ENCODE results near the gene JOSD1. TPM values are rescaled to one million over a fixed set of nuclear protein-coding genes. Genes with fewer than 3 reads are reported as not detected.

JOSD1 gene
- total RNA-seq, 2 experiments from 2014 or later: 68.0 to 77.7 TPM

DNA sequence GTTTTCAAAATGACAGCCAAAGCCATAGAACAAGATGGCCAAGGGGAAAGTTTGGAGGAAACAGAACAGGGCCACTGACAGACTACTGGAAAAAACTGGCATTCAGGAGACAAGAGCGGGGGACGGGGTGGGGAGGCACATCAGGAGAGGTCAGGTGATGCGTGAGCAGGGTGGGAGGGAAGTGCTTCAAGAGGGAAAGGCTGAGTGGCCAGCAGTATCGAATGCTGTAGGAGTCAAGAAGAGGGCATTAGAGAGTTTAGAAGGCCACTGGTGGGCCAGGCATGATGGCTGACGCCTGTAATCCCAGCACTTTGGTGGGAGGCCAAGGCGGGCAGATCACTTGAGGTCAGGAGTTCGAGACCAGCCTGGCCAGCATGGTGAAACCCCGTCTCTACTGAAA lies 13.2 kb upstream of the JOSD1 start:
- CTCF ChIA-PET: interaction anchor here (0.6 to 1.3 kb wide), 2 partner anchors 22 to 626 kb away, joined by 3 read pairs; no protein-coding TSS in a partner anchor

DNA sequence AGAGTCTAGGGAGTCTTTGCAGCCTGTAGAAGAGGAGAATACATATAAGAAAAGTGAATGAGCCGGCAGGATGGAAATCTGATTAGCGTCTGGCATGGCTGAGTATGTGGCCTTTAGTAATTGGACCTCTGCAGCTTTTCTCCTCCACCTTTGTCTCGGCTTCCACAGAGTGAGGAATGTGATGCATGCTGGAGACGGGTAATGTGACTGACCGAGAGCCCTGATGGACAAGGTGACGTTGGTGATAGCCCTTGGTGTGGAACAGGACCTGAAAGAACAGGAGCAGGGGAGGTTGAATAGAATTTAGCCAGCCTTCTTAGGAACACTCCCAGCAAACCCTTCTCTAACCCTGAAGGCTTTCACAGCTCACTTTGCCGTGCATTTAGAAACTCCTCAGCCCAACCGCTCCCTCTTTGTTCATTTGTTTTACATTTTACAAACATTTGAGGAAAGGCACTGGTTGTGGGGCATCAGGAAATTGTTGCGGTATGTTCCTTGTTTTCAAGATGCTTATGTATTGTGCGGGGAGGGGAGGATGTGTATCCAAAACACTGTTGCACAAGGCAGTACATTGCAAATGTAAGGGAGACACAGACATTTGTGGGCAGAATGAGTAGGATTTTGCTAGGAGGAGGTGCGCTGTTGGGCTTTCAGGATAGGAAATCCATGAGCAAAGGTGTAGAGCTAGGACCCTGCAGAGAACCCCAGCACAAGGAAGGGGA lies 11.9 kb upstream of the JOSD1 start:
- no peak overlapping the region for H3K4me3 Mint-ChIP-seq
- H3K4me1 Mint-ChIP-seq: peaks cover 67% of the 10 kb centered on the region
- intact Hi-C loops (cut with DNase I, micrococcal nuclease): no loop called here
- no peaks in the 10 kb centered on the region for H3K27me3 Mint-ChIP-seq
- ChIA-PET CTCF (interaction anchor here (0.6 to 1.4 kb wide), 2 partner anchors 16 to 301 kb away, joined by 3 read pairs; no protein-coding TSS in a partner anchor), POLR2A (interaction anchor here (1.4 kb wide), 1 partner anchor 12 kb away, joined by 4 read pairs; no protein-coding TSS in a partner anchor)
- DNase-seq (no peak), ATAC-seq (no peak)
- H3K9me3 Mint-ChIP-seq (ENCODE audit: low read depth): no peaks in the 10 kb centered on the region
- H3K27ac Mint-ChIP-seq: peak overlapping the region; percentile 44
- peaks cover 56% of the 10 kb centered on the region for H3K36me3 Mint-ChIP-seq (ENCODE audit: low read depth)

More for the DNA sequence above, 13.2 kb upstream of the JOSD1 start:
- H3K4me3 Mint-ChIP-seq: no peak overlapping the region
- no peak overlapping the region for H3K27ac Mint-ChIP-seq
- no peaks in the 10 kb centered on the region for H3K27me3 Mint-ChIP-seq
- DNase-seq (no peak), ATAC-seq (no peak)
- H3K9me3 Mint-ChIP-seq (ENCODE audit: low read depth): no peaks in the 10 kb centered on the region
- peaks cover 48% of the 10 kb centered on the region for H3K36me3 Mint-ChIP-seq (ENCODE audit: low read depth)
- intact Hi-C loops (cut with DNase I, micrococcal nuclease): loop anchor here in 1 of 2 experiments (2.0 kb wide), 1 partner anchor 27 kb away; no protein-coding TSS in a partner anchor
- peaks cover 61% of the 10 kb centered on the region for H3K4me1 Mint-ChIP-seq
- POLR2A ChIA-PET: no interaction called here

DNA sequence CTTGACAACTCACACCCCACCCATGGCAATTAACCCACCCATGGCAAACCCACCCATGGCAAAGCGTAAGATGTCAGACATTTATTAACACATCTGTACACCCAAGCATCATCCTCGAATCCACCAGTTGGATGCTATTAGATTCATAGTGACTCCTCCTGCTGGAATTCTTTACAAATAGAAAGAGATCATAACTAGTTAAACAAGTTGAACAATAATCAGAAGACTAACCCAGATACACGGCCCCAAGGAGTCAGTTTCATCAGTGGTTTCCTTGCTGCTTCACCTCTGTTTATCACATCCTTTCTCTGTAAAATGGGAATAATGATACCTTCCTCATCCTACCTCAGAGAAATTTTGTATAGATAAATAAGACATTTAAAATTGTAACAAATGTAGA lies 10.1 kb upstream of the JOSD1 start:
- DNase-seq (no peak), ATAC-seq (no peak)
- Mint-ChIP-seq H3K4me3 (no peak overlapping the region), H3K4me1 (peaks cover 75% of the 10 kb centered on the region), H3K27me3 (no peaks in the 10 kb centered on the region), H3K36me3 (ENCODE audit: low read depth) (peaks cover 60% of the 10 kb centered on the region), H3K27ac (peak overlapping the region; percentile 52), H3K9me3 (ENCODE audit: low read depth) (no peaks in the 10 kb centered on the region)
- ChIA-PET POLR2A (no interaction called here), CTCF (no interaction called here)
- intact Hi-C loops (cut with DNase I, micrococcal nuclease): no loop called here

DNA sequence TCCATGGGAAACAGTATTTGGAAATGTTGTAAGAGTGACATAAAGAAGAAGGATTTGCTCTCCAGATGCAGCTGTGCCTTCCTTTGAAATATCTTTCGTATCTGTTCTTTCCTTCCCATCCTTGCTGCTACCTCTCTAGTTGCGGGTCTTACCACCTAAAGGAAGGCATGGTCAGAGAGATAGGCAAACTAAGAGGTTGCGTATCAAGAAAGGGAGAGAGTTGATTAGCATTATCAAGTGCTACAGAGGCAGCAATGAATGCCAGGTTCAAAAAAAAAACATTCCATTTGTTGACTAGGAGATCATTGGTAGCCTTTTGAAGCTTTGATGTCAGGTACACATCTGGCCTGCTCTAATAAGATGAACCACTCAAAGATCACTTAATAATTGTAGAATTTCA lies 9.6 kb upstream of the JOSD1 start:
- DNase-seq (no peak), ATAC-seq (no peak)
- intact Hi-C loops (cut with DNase I, micrococcal nuclease): no loop called here
- CTCF ChIA-PET: interaction anchor here (1.4 kb wide), 1 partner anchor 23 kb away, joined by 4 read pairs; no protein-coding TSS in a partner anchor
- Mint-ChIP-seq H3K27me3 (no peaks in the 10 kb centered on the region), H3K36me3 (ENCODE audit: low read depth) (peaks cover 60% of the 10 kb centered on the region), H3K27ac (peak overlapping the region; percentile 35), H3K9me3 (ENCODE audit: low read depth) (no peaks in the 10 kb centered on the region), H3K4me3 (no peak overlapping the region), H3K4me1 (peaks cover 73% of the 10 kb centered on the region)
- POLR2A ChIA-PET: no interaction called here

DNA sequence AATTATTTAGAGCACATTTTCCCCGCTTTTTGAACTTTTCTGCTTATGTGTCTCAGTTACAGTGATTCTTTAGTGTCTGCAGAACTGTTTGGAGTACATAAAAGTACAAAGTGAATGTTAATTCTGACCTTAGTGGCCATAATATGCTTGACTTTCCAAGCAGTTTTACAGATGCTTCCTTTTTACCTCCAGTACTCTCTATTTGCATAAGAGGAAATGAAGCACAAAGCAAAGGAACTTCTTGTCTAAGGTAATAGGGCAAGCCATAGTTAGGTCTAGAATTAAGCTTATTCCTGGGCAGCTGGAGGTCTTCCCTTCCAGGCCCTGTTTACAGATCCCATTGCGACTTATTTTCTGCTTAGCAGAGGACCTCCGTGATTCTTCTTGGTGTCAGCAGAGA lies 8.6 kb upstream of the JOSD1 start:
- intact Hi-C loops (cut with DNase I, micrococcal nuclease): loop anchor here in 1 of 2 experiments (5.0 to 10.0 kb wide), 3 partner anchors 278 to 1638 kb away; partner anchors contain the start of genes ADSL and ATF4
- Mint-ChIP-seq H3K27ac (no peak overlapping the region), H3K27me3 (no peaks in the 10 kb centered on the region), H3K9me3 (ENCODE audit: low read depth) (no peaks in the 10 kb centered on the region), H3K36me3 (ENCODE audit: low read depth) (peaks cover 56% of the 10 kb centered on the region), H3K4me3 (no peak overlapping the region), H3K4me1 (peaks cover 72% of the 10 kb centered on the region)
- no peak for DNase-seq
- ChIA-PET POLR2A (no interaction called here), CTCF (interaction anchor here (0.6 to 1.4 kb wide), 4 partner anchors 9 to 394 kb away, joined by 3 to 5 read pairs (median 4); no protein-coding TSS in a partner anchor)
- ATAC-seq: no peak

DNA sequence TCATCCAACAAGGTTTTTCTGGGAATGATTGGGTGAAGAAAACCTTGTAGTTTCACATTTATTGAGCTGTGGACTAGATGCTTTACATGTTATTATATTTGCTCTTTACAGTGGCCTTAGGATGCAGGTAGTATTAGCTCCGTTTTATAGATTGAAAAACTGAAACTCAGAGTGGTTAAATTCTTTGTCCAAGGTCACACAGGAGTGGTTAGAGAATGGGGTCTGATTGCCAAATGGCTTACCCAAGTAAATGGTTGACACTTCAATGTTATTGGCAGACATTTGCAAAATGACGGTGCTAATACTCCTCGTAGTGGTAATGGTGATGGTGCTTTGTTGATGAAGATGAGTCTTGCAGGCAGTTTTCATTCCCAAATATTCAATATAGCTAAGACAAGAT lies 7.2 kb upstream of the JOSD1 start:
- Mint-ChIP-seq H3K4me3 (peak overlapping the region; percentile 93), H3K27me3 (no peaks in the 10 kb centered on the region), H3K36me3 (ENCODE audit: low read depth) (peaks cover 51% of the 10 kb centered on the region), H3K9me3 (ENCODE audit: low read depth) (no peaks in the 10 kb centered on the region), H3K27ac (peak overlapping the region; percentile 94), H3K4me1 (peaks cover 66% of the 10 kb centered on the region)
- POLR2A ChIA-PET: interaction anchor here (0.5 kb wide), 1 partner anchor 571 kb away, joined by 3 read pairs; no protein-coding TSS in a partner anchor
- CTCF ChIA-PET: interaction anchor here (1.0 to 3.1 kb wide), 5 partner anchors 14 to 812 kb away, joined by 3 to 9 read pairs (median 4); no protein-coding TSS in a partner anchor
- no peak for DNase-seq
- ATAC-seq: no peak
- intact Hi-C loops (cut with DNase I, micrococcal nuclease): loop anchor here in 1 of 2 experiments (5.0 to 10.0 kb wide), 3 partner anchors 279 to 1639 kb away; partner anchors contain the start of genes ADSL and ATF4

DNA sequence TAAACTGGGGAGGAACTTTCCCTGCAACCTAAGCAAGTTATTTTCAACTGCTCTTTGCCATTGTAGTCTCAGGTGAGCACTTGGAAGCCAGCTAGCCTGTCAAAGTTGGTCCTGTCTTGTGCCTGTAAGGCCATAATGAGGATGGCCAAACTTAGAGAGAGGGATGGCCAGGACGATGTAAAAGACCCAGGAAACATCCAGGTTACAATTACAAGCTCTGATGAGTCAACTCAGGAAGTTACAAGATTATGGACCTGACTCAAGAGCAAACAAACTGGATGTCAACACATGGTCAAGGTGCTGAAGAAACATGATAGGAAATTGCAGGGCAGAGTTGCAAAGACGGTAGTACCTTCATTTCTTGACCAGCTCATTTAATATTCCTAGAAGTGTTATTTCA lies 6.6 kb upstream of the JOSD1 start:
- peaks cover 60% of the 10 kb centered on the region for H3K4me1 Mint-ChIP-seq
- H3K9me3 Mint-ChIP-seq (ENCODE audit: low read depth): no peaks in the 10 kb centered on the region
- no peak for ATAC-seq
- ChIA-PET POLR2A (no interaction called here), CTCF (interaction anchor here (0.6 to 3.1 kb wide), 8 partner anchors 9 to 840 kb away, joined by 3 to 13 read pairs (median 4); partner anchors contain the start of gene TOMM22)
- peaks cover 46% of the 10 kb centered on the region for H3K36me3 Mint-ChIP-seq (ENCODE audit: low read depth)
- intact Hi-C loops (cut with DNase I, micrococcal nuclease): loop anchor here in 1 of 2 experiments (5.0 to 10.0 kb wide), 3 partner anchors 280 to 1640 kb away; partner anchors contain the start of genes ADSL and ATF4
- no peaks in the 10 kb centered on the region for H3K27me3 Mint-ChIP-seq
- H3K27ac Mint-ChIP-seq: peak overlapping the region; percentile 94
- DNase-seq: no peak
- peak overlapping the region; percentile 93 for H3K4me3 Mint-ChIP-seq

DNA sequence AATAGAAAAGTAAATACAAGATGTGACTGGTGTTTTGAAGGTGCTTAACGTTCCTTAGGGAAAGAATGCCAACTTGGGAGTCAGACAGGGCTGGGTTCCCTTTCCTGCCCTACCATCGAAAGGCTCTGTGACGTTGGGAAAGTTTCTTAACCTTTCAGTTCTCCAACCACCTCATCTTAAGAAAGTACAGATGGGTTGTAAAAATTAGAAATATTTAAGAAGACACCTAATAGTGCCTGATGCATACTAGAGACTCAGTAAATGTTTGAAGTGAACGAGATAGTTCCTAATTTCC lies 6.1 kb upstream of the JOSD1 start:
- no peak for DNase-seq
- POLR2A ChIA-PET: interaction anchor here (1.2 kb wide), 1 partner anchor 48 kb away, joined by 4 read pairs; no protein-coding TSS in a partner anchor
- no peak for ATAC-seq
- H3K27ac Mint-ChIP-seq: peak overlapping the region; percentile 94
- peaks cover 41% of the 10 kb centered on the region for H3K36me3 Mint-ChIP-seq (ENCODE audit: low read depth)
- intact Hi-C loops (cut with DNase I, micrococcal nuclease): loop anchor here in 1 of 2 experiments (5.0 to 10.0 kb wide), 3 partner anchors 280 to 1640 kb away; partner anchors contain the start of genes ADSL and ATF4
- CTCF ChIA-PET: interaction anchor here (0.6 to 3.1 kb wide), 6 partner anchors 9 to 840 kb away, joined by 3 to 13 read pairs (median 4); partner anchors contain the start of gene TOMM22
- H3K4me3 Mint-ChIP-seq: peak overlapping the region; percentile 93
- no peaks in the 10 kb centered on the region for H3K27me3 Mint-ChIP-seq
- no peaks in the 10 kb centered on the region for H3K9me3 Mint-ChIP-seq (ENCODE audit: low read depth)
- H3K4me1 Mint-ChIP-seq: peaks cover 56% of the 10 kb centered on the region

DNA sequence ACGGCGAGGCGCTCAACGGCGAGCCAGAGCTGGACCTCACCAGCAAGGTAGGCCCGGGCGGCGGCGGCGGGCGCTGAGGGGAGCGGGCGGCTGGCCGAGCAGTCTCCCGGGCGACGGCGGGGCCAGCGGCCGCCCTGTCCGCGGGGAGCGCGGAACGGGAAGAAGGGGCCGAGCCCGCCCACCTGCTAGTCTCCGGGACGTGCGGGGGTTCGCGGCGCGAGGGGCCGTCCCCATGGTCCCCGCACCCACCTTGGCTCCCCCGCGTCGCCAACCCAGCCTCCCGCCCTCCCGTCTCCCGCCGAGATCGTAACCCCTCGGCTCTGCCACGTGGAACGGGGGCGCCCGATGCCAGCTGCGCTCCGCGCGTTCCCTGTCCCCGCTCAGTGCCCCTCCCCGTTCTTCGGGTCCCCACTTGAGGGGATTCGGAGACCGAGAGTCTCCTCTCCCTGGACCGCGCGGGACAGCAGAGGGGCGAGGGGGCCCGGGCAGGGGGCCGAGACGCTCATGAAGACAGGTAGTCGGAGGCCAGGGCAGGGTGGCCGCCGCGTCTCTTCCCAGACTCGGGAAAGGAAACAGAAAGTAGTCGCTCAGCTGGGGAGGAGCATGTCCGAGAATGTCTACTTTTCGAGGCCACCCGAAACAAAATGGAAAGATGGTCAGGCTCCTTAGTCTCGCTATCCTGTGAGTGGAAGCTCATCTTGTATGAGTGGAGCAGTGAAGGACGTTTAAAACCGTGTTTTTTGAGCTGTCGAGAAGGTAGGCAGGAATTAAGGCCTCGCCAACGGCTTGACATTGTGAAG lies 5.6 kb upstream of the JOSD1 start:
- Mint-ChIP-seq H3K9me3 (ENCODE audit: low read depth) (no peaks in the 10 kb centered on the region), H3K36me3 (ENCODE audit: low read depth) (peaks cover 40% of the 10 kb centered on the region), H3K27me3 (no peaks in the 10 kb centered on the region), H3K4me3 (peak overlapping the region; percentile 93), H3K27ac (peak overlapping the region; percentile 94), H3K4me1 (peaks cover 61% of the 10 kb centered on the region)
- DNase-seq (peak; percentile 60), ATAC-seq (no peak)
- intact Hi-C loops (cut with DNase I, micrococcal nuclease): loop anchor here in 1 of 2 experiments (5.0 to 10.0 kb wide), 3 partner anchors 281 to 1641 kb away; partner anchors contain the start of genes ADSL and ATF4
- CTCF ChIA-PET: interaction anchor here (0.6 to 3.1 kb wide), 9 partner anchors 8 to 1473 kb away, joined by 3 to 13 read pairs (median 4); partner anchors contain the start of genes MIEF1 and TOMM22
- POLR2A ChIA-PET: interaction anchor here (0.6 to 1.2 kb wide), 5 partner anchors 8 to 722 kb away, joined by 3 to 7 read pairs (median 3); partner anchors contain the start of genes SOX10 and TOMM22

DNA sequence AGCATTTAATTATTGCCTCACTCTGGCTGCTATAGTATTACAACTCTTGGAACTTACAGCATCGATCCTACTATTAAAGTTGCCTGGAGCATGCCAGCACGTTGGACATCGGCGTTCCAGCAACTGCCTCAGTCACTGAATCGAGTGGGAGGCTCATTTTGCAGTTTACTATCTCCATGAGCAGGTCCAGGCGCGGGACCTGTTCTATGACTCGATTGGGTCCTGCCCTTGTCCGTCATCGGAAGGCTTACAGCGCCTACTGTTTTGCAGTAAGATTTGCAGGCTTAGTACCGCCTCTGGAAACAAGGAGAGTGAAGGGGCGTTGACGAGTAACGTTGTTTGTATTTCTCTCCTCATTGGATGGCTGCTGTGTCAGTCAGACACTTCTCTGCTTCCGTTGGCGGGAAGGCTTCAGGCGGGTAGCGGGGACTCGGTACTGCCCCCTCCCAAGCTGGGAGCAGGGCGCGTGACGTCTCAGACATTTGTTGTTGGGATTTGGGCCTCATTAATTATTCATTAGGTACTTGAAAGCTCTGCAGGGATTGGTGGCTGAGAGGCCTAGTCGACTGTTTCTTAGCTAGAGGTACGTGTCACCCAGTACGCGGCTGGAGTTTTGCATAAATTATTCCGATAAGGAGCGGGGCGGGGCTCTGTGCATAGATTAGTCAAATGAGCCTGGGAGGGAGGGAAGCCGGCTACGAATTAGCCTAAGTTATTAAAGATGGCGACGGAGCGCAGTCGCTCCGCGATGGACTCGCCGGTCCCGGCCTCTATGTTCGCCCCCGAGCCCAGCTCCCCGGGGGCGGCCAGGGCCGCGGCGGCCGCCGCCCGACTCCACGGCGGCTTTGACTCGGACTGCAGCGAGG lies 4.7 kb upstream of the JOSD1 start, which contains the start of gene GTPBP1:
GTPBP1 (plus strand) TSS at position 710 of the 866 bp plus-strand sequence; CDS start at position 722, 12 bp downstream.
- peak; percentile 98 for DNase-seq
- peaks cover 34% of the 10 kb centered on the region for H3K36me3 Mint-ChIP-seq (ENCODE audit: low read depth)
- POLR2A ChIA-PET: interaction anchor here (0.6 to 1.0 kb wide), 6 partner anchors 9 to 721 kb away, joined by 3 to 7 read pairs (median 3); partner anchors contain the start of genes SOX10 and TOMM22
- no peaks in the 10 kb centered on the region for H3K27me3 Mint-ChIP-seq
- H3K9me3 Mint-ChIP-seq (ENCODE audit: low read depth): no peaks in the 10 kb centered on the region
- peak; percentile 89 for ATAC-seq
- H3K4me1 Mint-ChIP-seq: peaks cover 53% of the 10 kb centered on the region
- intact Hi-C loops (cut with DNase I, micrococcal nuclease): loop anchor here (1.0 to 10.0 kb wide), 19 partner anchors 23 to 1642 kb away; partner anchors contain the start of genes CBY1 (in 2 of the 2), DDX17 (in 2 of the 2), FAM227A (in 2 of the 2) and ADSL (in 1 of the 2)
- CTCF ChIA-PET: interaction anchor here (0.6 to 3.1 kb wide), 7 partner anchors 18 to 1474 kb away, joined by 3 to 13 read pairs (median 4); partner anchors contain the start of genes MIEF1 and TOMM22
- H3K4me3 Mint-ChIP-seq: peak within 1 kb of the TSS; percentile 93
- peak within 1 kb of the TSS; percentile 97 for H3K27ac Mint-ChIP-seq

Measured in activated CD4-positive, alpha-beta T cell treated with anti-CD3 and anti-CD28 coated beads for 36 hours (primary cell).